Glomerular endothelial cell (primary cell): Measurements from ENCODE around the gene COL5A2. TPM values are rescaled to one million over a fixed set of nuclear protein-coding genes. Genes with fewer than 3 reads are reported as not detected.

Experiments used
- DNase-seq: peaks from one replicate; pipeline ENCODE4 v3.0.0-alpha.2; 2011; ENCODE audit warnings: low read depth, low spot score; ENCODE audit errors: extremely low read depth
- total RNA-seq: library from RNA; depleted of rRNA; stranded (reverse); fragments of >200 nt; gene quantifications from 2 replicates; pipeline ENCODE4 v1.2.3, GENCODE V29; 2015

The COL5A2 gene
- 110 and 229 TPM in 2 replicates for total RNA-seq

DNA sequence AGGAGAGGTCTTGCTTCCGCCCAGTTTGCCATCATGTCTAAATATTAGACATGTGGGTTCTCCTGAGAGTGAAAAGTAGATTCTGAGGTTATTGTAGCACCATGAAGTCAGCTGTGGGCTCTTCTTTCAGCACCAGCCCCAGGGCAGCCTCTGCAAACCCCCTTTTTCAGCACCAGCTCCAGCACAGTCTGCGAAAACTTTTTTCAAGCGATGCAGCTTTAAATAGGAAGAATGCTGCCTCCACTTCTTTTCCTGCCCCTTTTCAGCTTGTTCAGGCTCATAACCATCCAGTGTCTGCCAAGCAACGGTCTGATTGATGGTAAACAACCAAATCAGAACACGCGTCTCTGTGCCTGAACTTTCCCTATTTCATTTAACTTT lies at the start of gene COL5A2:
COL5A2 (minus strand) TSS at position 192 of the 381 bp plus-strand sequence; CDS start at position 35, 157 bp downstream.
- peak; percentile 58 for DNase-seq

GRCh38 chr2:189226017-189226416 lies 46.5 kb upstream of the COL5A2 start:
- DNase-seq, result no peak

DNA sequence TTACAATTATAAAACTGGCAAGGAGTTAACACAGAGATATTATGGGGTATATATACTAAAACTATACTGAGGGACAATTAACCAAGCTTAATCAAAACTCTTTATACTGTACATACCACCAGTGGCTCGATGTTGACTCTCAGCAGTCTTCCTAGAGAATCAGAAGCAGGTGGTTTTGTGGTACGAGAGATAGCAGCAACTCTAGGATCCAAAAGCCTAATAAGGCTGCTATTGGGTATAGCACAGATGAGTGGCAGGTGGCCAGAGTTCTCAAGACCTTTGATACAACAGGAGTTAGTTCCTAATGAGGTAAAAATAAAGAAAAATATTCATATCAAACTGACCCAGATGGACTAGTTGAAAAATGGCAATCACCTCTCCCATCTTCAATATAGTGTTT lies 45.5 kb upstream of the COL5A2 start:
- DNase-seq, result no peak

- DNase-seq, result peak; percentile 64
Observed at GRCh38 chr2:189222468-189223105, 43.0 kb upstream of the COL5A2 start.

- DNase-seq, result no peak
Observed at GRCh38 chr2:189221811-189222467, 42.4 kb upstream of the COL5A2 start.

GRCh38 chr2:189218236-189218635 lies 38.7 kb upstream of the COL5A2 start:
- no peak for DNase-seq

DNA sequence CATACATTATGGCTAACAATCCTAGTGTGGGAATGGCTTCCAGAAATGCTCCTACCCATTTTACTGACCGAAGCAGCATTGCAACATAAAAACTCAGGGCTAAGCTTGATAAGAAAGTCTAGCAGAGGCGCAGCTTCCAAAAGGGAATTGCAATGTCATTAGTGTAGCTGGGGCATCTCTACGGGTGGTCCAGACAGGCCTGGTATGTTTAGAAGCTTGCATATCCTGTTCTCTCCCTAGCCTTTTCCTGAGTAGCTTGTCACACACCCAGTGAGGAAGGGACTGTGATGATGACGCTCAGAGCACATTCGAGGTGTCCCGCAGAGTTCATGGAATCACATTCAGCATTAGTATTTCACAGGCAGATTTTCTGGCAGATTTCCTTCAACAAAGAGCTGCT lies 38.0 kb upstream of the COL5A2 start:
- DNase-seq, result no peak

- no peak for DNase-seq
Observed at GRCh38 chr2:189217051-189217450, 37.5 kb upstream of the COL5A2 start.

DNA sequence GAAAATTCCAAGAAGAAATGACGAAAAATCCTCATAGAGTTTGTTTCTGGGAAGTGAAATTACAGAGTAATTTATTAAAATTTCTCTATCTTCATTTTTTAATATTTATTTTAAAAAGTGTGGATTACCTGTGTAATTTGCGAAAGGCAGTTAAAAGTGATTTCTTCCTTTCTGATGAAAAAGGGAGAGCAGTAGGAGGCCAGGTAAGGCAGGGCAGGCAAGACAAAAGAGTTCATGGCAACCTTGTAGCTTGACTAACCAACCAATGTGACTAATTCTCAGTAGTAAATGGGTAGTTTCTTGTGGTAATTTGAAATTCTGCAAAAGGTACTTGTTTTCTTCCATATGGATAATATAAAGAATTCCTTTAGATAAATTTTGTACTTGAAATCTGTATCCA lies 34.9 kb upstream of the COL5A2 start:
- no peak for DNase-seq

GRCh38 chr2:189213250-189213649 lies 33.7 kb upstream of the COL5A2 start:
- no peak for DNase-seq

- DNase-seq, result peak; percentile 91
Observed at GRCh38 chr2:189210250-189211087, 30.9 kb upstream of the COL5A2 start.

DNA sequence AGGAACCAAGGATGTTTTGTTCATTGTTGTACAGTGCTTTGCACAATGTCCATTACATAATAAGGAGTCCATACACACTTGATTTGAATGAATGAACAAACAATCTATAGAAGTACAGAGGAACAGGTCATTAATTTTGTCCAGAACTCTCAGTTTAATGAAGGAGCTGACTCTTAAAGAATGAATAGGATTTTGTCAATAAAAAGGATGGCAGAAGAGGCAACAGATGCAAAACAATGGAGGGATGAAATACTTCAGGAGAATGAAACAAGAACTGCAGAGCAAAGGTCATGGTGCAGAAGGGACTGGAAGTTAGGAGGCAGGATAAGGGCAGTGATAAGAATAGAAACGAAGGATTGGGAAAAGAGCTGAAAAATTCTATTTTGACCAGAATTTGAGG lies 28.7 kb upstream of the COL5A2 start:
- DNase-seq, result no peak

- DNase-seq, result no peak
Observed at GRCh38 chr2:189204322-189204941, 24.9 kb upstream of the COL5A2 start.

- DNase-seq, result no peak
Observed at GRCh38 chr2:189203177-189203799, 23.7 kb upstream of the COL5A2 start.

DNA sequence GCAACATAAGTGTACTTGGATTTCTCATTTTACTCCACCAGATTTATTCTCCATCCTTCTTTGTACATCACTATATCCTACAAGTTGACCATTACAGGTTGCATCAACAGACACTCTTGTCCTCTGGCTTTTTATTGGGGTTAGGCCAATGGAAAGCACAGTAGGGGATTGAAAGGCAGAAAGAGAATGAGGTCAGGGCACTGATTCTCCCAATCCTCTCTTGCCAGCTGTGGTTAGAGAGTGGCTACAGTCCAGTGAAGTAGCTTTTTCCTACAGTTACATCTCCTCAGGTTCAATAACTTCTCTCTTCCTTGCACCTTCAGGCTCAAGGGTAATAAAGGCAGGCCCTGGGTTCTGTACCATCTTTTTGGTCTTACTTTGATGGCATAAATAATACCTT lies 20.2 kb upstream of the COL5A2 start:
- DNase-seq, result no peak

- no peak for DNase-seq
Observed at GRCh38 chr2:189192766-189193165, 13.2 kb upstream of the COL5A2 start.

DNA sequence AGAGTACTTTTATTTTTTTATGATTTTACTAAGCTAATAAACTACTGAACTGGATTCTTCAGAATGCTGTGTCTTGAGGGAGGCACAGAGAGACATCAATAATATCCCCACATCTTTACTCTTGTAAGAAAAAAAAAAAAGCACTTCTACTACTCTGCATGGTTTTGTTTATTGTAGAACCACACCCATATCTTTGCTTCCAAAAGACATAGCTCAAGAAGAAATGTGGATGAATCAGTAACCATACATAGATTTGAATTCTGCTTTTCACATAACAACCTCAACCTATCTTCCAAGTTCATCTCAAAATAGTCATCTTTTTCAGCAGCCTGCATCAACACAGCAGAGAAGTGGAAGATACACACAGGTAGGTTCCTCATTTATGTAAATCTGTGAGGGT lies 12.2 kb upstream of the COL5A2 start:
- no peak for DNase-seq

DNA sequence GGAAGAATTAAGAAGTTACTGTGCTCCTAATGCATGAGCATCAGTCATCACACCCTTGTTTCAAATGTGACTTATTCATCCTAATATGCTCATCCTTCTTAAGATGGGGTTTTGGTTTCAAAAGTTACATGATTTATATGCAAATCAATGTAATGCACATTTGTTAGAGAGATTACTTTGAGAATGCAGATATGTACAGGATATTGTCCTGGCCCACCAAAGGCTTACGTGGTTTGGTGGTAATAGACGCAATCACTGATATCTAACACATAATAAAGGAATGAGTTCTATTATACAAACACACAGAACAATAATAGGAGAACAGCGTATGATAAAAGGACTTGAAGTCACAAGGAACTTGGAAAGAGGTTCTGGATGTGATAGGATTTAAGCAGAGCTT lies 11.1 kb upstream of the COL5A2 start:
- no peak for DNase-seq

DNA sequence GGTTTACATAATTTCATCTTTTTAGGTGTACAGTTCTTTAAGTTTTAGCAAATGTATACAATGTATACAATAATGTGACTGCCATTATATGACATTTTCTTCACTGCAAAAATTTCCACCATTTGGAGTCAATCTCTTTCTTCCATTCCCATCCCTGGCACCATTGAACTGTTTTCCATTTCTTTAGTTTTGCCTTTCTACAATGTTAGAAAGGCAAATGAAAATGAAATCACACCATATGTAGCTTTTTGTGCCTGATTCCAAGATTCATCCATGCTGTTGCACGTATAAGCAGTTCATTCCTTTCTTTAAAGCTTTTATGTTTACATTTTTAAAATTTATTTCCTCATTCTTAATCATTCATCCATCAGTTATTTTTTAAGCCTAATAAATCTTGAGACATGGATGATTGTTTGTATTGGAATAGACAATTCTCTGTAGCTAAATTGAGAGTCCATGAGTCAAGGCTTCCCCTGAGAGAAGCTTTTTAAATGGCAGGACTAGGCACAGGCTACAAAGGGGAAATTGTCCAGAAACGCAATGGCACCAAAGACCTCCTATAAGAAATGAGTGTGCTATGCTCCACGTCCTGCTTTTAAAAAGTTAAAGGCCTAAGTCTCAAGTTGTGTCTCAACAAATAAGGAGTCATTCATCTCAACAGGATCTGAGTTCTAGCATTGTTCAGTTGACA lies 8.7 kb upstream of the COL5A2 start:
- no peak for DNase-seq

GRCh38 chr2:189183170-189183569 lies 3.6 kb upstream of the COL5A2 start:
- DNase-seq, result no peak
